ENCODE results near the gene AARS2.
"Not testable (repeated sequence)": the region's sequence is repeated elsewhere in the genome, so short reads cannot be mapped to it uniquely, and the experiment has no call there.

The AARS2 gene

GRCh38 chr6:44349904-44350649 is 36.9 kb upstream of the AARS2 start:
- no peak for TF ChIP-seq ZFX (IDR thresholded peaks at IDR 0.05)
- no peak for TF ChIP-seq CTCF (conservative IDR thresholded peaks at IDR 0.05)

GRCh38 chr6:44346818-44347217 is 33.7 kb upstream of the AARS2 start:
- H3K27ac ChIP-seq = not testable (repeated sequence)

More at GRCh38 chr6:44349904-44350649, 36.9 kb upstream of the AARS2 start:
- no peak overlapping the region for H3K27ac ChIP-seq

GRCh38 chr6:44342489-44342888 is 29.3 kb upstream of the AARS2 start, which contains the start of gene SPATS1:
SPATS1 (plus strand) TSS chr6:44342650; CDS start chr6:44343096, 446 bp downstream.
- no peak within 1 kb of the TSS for H3K27ac ChIP-seq
- TF ChIP-seq CTCF (conservative IDR thresholded peaks at IDR 0.05) (no peak), ZFX (IDR thresholded peaks at IDR 0.05) (no peak)

DNA sequence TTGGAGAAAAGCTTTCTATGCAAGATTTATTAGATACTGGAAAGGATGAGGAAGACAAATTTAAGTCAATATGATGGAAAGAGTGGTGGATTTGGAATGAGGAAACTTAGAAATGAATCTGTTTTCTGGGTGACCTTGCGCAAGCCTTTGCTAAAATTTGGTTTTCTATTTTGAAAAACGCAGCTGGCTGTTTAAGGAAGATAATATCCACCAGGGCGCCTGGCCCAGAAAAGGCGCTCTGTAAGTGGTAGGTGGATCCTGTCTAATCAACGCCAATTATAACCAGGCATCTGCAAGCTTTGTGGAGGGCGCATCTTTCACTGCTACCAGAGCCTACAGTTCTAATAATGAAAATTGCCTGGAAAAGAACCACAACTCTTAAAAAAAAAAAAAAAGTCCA is 28.9 kb upstream of the AARS2 start:
- H3K27ac ChIP-seq = no peak overlapping the region
- TF ChIP-seq CTCF (conservative IDR thresholded peaks at IDR 0.05) (no peak), ZFX (IDR thresholded peaks at IDR 0.05) (no peak)

- H3K27ac ChIP-seq = no peak overlapping the region
- TF ChIP-seq ZFX (IDR thresholded peaks at IDR 0.05) (no peak), CTCF (conservative IDR thresholded peaks at IDR 0.05) (no peak)
Observed at GRCh38 chr6:44341095-44341890, 28.1 kb upstream of the AARS2 start.

- no peak overlapping the region for H3K27ac ChIP-seq
- TF ChIP-seq CTCF (conservative IDR thresholded peaks at IDR 0.05) (no peak), ZFX (IDR thresholded peaks at IDR 0.05) (no peak)
Observed at GRCh38 chr6:44339763-44340625, 26.8 kb upstream of the AARS2 start.

GRCh38 chr6:44339301-44339700 is 26.2 kb upstream of the AARS2 start:
- TF ChIP-seq CTCF (conservative IDR thresholded peaks at IDR 0.05) = no peak
- no peak for TF ChIP-seq ZFX (IDR thresholded peaks at IDR 0.05)
- H3K27ac ChIP-seq = peak overlapping the region; percentile 9; the same call in 1 of the 2 replicates
